Hepatocyte (in vitro differentiated cells): ENCODE results near the gene RRAS. TPM values are rescaled to one million over a fixed set of nuclear protein-coding genes. Genes with fewer than 3 reads are reported as not detected.

Experiments
- DNase-seq: peaks from one replicate; pipeline ENCODE4 v3.0.0-alpha.2; 2016; ENCODE audit warnings: low spot score
- H2AFZ ChIP-seq: fragments of 200-600 bp; sonication (generic); 2 replicates; pipeline ENCODE4 v1.6.0; 2016; ENCODE audit warnings: antibody characterized with exemption, mild to moderate bottlenecking
- H3K27ac ChIP-seq: fragments of 200-600 bp; sonication (generic); 2 replicates; pipeline ENCODE4 v1.5.1; 2016; ENCODE audit warnings: mild to moderate bottlenecking
- H3K27me3 ChIP-seq: fragments of 200-600 bp; sonication (generic); 2 replicates; pipeline ENCODE4 v1.6.1; 2016
- H3K36me3 ChIP-seq: fragments of 200-600 bp; sonication (generic); replicated peaks from 2 replicates; pipeline ENCODE4 v1.5.1; 2016; ENCODE audit warnings: low read depth; ENCODE audit not compliant: insufficient read depth
- H3K4me1 ChIP-seq: fragments of 200-600 bp; sonication (generic); 2 replicates; pipeline ENCODE4 v1.5.1; 2016; ENCODE audit warnings: mild to moderate bottlenecking, moderate library complexity; ENCODE audit not compliant: insufficient read depth
- H3K4me2 ChIP-seq: fragments of 200-600 bp; sonication (generic); 2 replicates; pipeline ENCODE4 v1.6.0; 2016
- H3K4me3 ChIP-seq: fragments of 200-600 bp; sonication (generic); 2 replicates; pipeline ENCODE4 v1.5.1; 2016; ENCODE audit warnings: mild to moderate bottlenecking
- H3K79me2 ChIP-seq: fragments of 200-600 bp; sonication (generic); 2 replicates; pipeline ENCODE4 v1.6.0; 2017; ENCODE audit warnings: mild to moderate bottlenecking
- H3K9me2 ChIP-seq: fragments of 200-600 bp; sonication (generic); replicated peaks from 2 replicates; pipeline ENCODE4 v1.6.0; 2017; ENCODE audit warnings: mild to moderate bottlenecking; ENCODE audit not compliant: insufficient read depth
- H3K9me3 ChIP-seq: fragments of 200-600 bp; sonication (generic); 2 replicates; pipeline ENCODE4 v1.5.1; 2016; ENCODE audit warnings: low read depth, mild to moderate bottlenecking
- H4K20me1 ChIP-seq: fragments of 200-600 bp; sonication (generic); 2 replicates; pipeline ENCODE4 v1.6.0; 2016; ENCODE audit warnings: mild to moderate bottlenecking; ENCODE audit not compliant: insufficient read depth, poor library complexity, severe bottlenecking
- CTCF ChIP-seq: fragments of 200-600 bp; sonication (generic); IDR thresholded peaks from 2 replicates; pipeline ENCODE4 v1.5.1; 2016; ENCODE audit warnings: antibody characterized with exemption, mild to moderate bottlenecking; ENCODE audit not compliant: poor library complexity
- EZH2 ChIP-seq: fragments of 200-600 bp; sonication (generic); IDR thresholded peaks from 2 replicates; pipeline ENCODE4 v1.6.1; 2016; ENCODE audit warnings: antibody characterized with exemption, mild to moderate bottlenecking, borderline replicate concordance
- EZH2phosphoT487 ChIP-seq: fragments of 200-600 bp; sonication (generic); IDR thresholded peaks from one replicate; pipeline ENCODE4 v1.6.1; 2018; ENCODE audit warnings: antibody characterized with exemption, mild to moderate bottlenecking, low read depth, moderate library complexity; ENCODE audit not compliant: unreplicated experiment, severe bottlenecking
- WGBS: methylation state at CpG from one replicate; pipeline ENCODE4 v1.1.6; 2016; ENCODE audit warnings: low lambda C conversion rate; ENCODE audit errors: missing lambda C conversion rate; 5-methylcytosine and 5-hydroxymethylcytosine counted together
- polyA plus RNA-seq: library from polyadenylated mRNA; unstranded; fragments of >200 nt; fragmentation: Nextera tagmentation; extraction: Ambion mirVana; gene quantifications from 2 replicates; pipeline ENCODE4 v1.2.1, GENCODE V29; 2016
- total RNA-seq: library from RNA; depleted of rRNA; stranded (reverse); fragments of >200 nt; gene quantifications from 2 replicates; pipeline ENCODE4 v1.2.3, GENCODE V29; 2014

RRAS gene
- total and polyA plus RNA-seq, 2 experiments from 2014 or later = 19.2 to 107 TPM

GRCh38 chr19:49653466-49653806 lies 13.5 kb upstream of the RRAS start:
- Histone ChIP-seq H3K79me2 (peaks cover 10% of the 10 kb centered on the region), H3K4me1 (no peaks in the 10 kb centered on the region), H3K27ac (no peak overlapping the region), H2AFZ (no peak overlapping the region), H3K9me3 (no peaks in the 10 kb centered on the region), H3K4me2 (no peak overlapping the region), H4K20me1 (no peaks in the 10 kb centered on the region), H3K27me3 (no peaks in the 10 kb centered on the region), H3K9me2 (no peaks in the 10 kb centered on the region), H3K4me3 (no peak overlapping the region), H3K36me3 (no peaks in the 10 kb centered on the region)
- 100% methylated on average over 9 of the region's 13 CpGs for WGBS
- no peak for DNase-seq
- no peak for TF ChIP-seq EZH2phosphoT487
- TF ChIP-seq EZH2 = no peak
- no peak for TF ChIP-seq CTCF

- Histone ChIP-seq H3K79me2 (peaks cover 16% of the 10 kb centered on the region), H3K27ac (no peak overlapping the region), H4K20me1 (no peaks in the 10 kb centered on the region), H3K9me2 (no peaks in the 10 kb centered on the region), H3K9me3 (no peaks in the 10 kb centered on the region), H3K4me2 (no peak overlapping the region), H3K4me1 (no peaks in the 10 kb centered on the region), H3K4me3 (no peak overlapping the region), H3K36me3 (no peaks in the 10 kb centered on the region), H2AFZ (no peak overlapping the region), H3K27me3 (no peaks in the 10 kb centered on the region)
- TF ChIP-seq EZH2phosphoT487 (no peak), CTCF (no peak), EZH2 (no peak)
- 98% methylated on average over 42 of the region's 58 CpGs for WGBS
- no peak for DNase-seq
These were observed 12.9 kb upstream of the RRAS start for GRCh38 chr19:49652551-49653465.

GRCh38 chr19:49651820-49652550 lies 12.0 kb upstream of the RRAS start:
- Histone ChIP-seq H3K36me3 (no peaks in the 10 kb centered on the region), H3K4me2 (no peak overlapping the region), H3K27me3 (no peaks in the 10 kb centered on the region), H3K4me1 (no peaks in the 10 kb centered on the region), H3K79me2 (peaks cover 24% of the 10 kb centered on the region), H3K9me3 (no peaks in the 10 kb centered on the region), H2AFZ (no peak overlapping the region), H3K9me2 (no peaks in the 10 kb centered on the region), H3K27ac (no peak overlapping the region), H4K20me1 (no peaks in the 10 kb centered on the region), H3K4me3 (no peak overlapping the region)
- DNase-seq = no peak
- 100% methylated on average over 14 of the region's 110 CpGs for WGBS
- TF ChIP-seq CTCF (no peak), EZH2phosphoT487 (no peak), EZH2 (no peak)
